Stimulated activated naive CD4-positive, alpha-beta T cell treated with Interleukin-2 at 50 U/mL for 16 hours (primary cell): ENCODE results near the gene GRAMD4.

ENCODE experiments used
- DNase-seq: peaks from one replicate; lab custom pipeline; 2025; lab: John Stamatoyannopoulos, UW

The GRAMD4 gene

GRCh38 chr22:46655861-46656608 lies 35.8 kb downstream of the GRAMD4 start:
- no peak for DNase-seq

- DNase-seq, result no peak
Measured at GRCh38 chr22:46656856-46657654, 36.9 kb downstream of the GRAMD4 start.

GRCh38 chr22:46657655-46657953 lies 37.4 kb downstream of the GRAMD4 start:
- no peak for DNase-seq

- DNase-seq, result no peak
Measured at GRCh38 chr22:46657996-46658947, 38.1 kb downstream of the GRAMD4 start.

GRCh38 chr22:46659059-46659790 lies 39.0 kb downstream of the GRAMD4 start:
- no peak for DNase-seq

GRCh38 chr22:46659791-46660186 lies 39.6 kb downstream of the GRAMD4 start:
- DNase-seq, result no peak

GRCh38 chr22:46660604-46661201 lies 40.5 kb downstream of the GRAMD4 start:
- peak; percentile 17 for DNase-seq

GRCh38 chr22:46661221-46661851 lies 41.1 kb downstream of the GRAMD4 start:
- DNase-seq, result peak; percentile 58

- DNase-seq, result no peak
Measured at GRCh38 chr22:46662226-46662625, 42.0 kb downstream of the GRAMD4 start.

GRCh38 chr22:46663001-46663400 lies 42.8 kb downstream of the GRAMD4 start:
- DNase-seq, result no peak

GRCh38 chr22:46663436-46664100 lies 43.4 kb downstream of the GRAMD4 start:
- no peak for DNase-seq

- DNase-seq, result no peak
Measured at GRCh38 chr22:46664301-46664855, 44.2 kb downstream of the GRAMD4 start.

GRCh38 chr22:46665151-46665695 lies 45.0 kb downstream of the GRAMD4 start:
- DNase-seq, result no peak

GRCh38 chr22:46665751-46666280 lies 45.6 kb downstream of the GRAMD4 start:
- DNase-seq, result no peak

GRCh38 chr22:46666577-46667244 lies 46.5 kb downstream of the GRAMD4 start:
- no peak for DNase-seq

- no peak for DNase-seq
Measured at GRCh38 chr22:46667245-46667623, 47.0 kb downstream of the GRAMD4 start.

GRCh38 chr22:46668116-46668515 lies 47.9 kb downstream of the GRAMD4 start:
- DNase-seq, result no peak

- no peak for DNase-seq
Measured at GRCh38 chr22:46669201-46669600, 49.0 kb downstream of the GRAMD4 start.
